HPDE6-E6E7 (cell line): ENCODE results near the gene FRZB.
"Not testable (repeated sequence)": the region's sequence is repeated elsewhere in the genome, so short reads cannot be mapped to it uniquely, and the experiment has no call there.

Experiments
- DNase-seq: peaks from one replicate; pipeline ENCODE4 v3.0.0; 2011; ENCODE audit warnings: missing footprints; ENCODE audit errors: extremely low spot score

The FRZB gene

GRCh38 chr2:182890773-182891378 lies 24.4 kb upstream of the FRZB start:
- no peak for DNase-seq

DNA sequence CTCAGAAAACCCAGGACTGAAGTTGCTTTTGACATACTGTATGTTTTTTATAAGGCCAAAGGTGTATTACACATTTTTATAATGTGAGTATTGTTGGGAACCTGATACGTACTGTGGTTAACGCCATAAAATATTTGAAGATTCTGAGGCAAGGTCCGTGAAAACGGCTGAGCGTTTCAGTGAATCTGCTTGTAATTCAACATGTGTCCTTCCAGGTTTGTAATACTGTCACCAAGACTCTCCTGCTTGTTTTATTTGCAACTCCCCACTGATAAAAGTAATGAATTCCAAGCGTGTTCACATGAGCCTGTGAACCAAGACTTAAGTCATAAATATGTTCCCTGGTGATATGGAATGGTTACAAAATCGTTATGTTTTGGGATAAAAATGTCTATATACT lies 23.9 kb upstream of the FRZB start:
- DNase-seq: no peak

- no peak for DNase-seq
Observed at GRCh38 chr2:182887753-182888415, 21.4 kb upstream of the FRZB start.

- DNase-seq: no peak
Observed at GRCh38 chr2:182887093-182887492, 20.7 kb upstream of the FRZB start.

DNA sequence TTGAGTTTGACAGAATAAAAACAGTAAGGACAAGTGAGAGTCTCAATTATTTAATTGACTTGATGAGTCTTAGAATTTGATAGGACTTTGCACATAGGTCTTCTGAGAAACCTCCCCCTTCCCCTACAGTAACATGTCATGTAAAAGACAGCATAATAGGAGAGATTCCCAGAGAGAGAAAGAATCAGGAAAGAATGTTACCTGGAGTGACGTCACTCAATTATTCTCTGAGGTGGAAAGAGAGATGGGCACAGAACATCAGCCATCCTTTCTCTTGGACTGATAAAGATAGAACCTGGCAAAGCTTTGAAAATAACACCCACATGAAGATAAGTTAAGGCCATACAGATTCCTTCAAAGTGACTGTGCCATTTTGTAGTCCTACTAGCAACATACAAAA lies 19.3 kb upstream of the FRZB start:
- no peak for DNase-seq

DNA sequence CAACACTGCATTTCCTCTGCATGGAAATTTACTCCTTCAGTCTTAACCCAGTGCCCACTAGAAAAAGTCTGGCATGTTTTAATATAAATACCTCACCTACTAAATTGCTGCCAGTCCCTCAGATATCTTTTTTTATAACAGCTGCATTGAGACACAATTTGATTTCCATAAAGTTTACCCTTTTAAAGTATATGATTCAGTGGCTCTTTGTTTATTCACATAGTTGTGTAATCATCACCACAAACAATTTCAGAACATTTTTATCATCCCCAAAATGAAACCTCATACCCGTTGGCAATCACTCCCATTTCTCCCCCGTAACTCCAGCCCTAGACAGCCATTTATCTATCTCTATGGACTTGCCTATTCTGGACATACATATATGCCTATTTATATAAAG lies 17.0 kb upstream of the FRZB start:
- no peak for DNase-seq

DNA sequence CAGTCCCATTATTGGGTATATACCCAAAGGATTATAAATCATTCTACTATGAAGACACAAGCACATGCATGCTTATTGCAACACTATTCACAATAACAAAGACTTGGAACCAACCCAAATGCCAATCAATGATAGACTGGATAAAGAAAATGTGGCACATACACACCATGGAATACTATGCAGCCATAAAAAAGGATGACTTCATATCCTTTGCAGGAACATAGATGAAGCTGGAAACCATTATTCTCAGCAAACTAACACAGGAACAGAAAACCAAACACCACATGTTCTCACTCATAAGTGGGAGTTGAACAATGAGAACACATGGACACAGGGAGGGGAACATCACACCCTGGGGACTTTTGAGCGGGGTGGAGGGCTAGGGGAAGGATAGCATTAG lies 13.7 kb upstream of the FRZB start:
- DNase-seq: not testable (repeated sequence)

GRCh38 chr2:182876653-182877052 lies 10.2 kb upstream of the FRZB start:
- not testable (repeated sequence) for DNase-seq

- DNase-seq: no peak
Observed at GRCh38 chr2:182870227-182870626, 3.8 kb upstream of the FRZB start.

DNA sequence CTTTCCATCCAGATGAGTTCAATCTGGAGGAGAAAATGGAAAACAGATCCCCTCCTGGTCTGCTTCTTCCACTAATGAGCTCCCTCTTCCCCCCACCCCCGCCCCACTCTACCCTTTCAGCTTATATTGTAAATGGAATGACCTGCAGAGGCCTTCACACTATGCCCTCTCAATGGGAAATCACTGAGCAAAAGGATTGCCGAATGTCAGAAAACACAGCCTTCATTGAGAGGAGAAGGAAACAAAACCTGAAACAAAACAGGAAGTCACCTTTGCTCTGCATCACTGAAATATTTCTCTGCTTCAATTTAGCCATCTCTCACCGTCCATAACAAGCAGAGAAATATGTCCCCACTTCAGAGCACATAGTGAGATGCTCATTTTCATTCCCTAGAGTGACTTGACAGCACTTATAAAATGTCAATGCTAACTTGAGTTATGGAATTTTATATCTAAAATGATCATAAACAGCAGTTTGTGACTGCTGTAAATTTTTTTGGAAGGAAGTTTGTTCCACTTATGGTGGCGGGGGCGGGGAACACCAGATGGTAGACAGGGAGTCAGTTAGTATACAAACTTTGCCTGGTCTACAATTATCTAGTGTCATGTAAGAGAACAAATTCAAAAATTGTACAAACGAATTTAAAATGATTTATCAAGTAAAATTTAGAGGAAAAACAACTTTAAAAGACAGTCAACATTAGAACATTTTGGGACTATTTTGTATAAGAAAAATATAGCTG lies 1.8 kb upstream of the FRZB start:
- DNase-seq: no peak

DNA sequence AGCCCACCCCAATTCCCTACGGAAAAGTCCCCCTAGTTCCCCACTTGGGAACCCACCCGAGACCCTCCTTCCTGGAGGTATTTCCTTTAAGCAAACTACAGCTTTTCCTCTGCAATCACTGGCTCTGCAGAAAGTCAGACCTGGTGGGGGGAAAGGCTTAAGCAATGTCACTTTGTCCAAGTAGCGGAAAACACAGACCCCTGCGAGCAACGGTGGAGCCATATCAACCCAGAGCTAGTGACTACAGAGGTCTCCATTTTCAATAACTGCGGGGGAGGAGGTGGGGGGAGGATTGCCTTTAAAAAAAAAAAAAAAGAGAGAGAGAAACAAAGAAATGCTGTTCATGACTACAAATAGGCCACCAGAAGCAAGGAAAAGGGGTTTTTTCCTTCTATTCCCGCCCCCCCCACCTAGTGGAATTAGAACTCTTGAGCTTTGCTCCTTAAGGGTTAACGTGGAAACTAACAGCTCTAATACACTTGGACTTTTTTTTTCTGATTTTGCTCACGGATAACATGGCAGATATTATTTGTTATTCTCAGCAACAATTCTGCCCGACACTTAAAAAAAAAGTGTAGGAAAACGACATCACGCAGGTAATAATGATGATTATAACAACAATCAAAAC lies 1.1 kb upstream of the FRZB start:
- DNase-seq: no peak

- DNase-seq: no peak
Observed at GRCh38 chr2:182866095-182866460, 359 bp downstream of the FRZB start.

GRCh38 chr2:182864949-182865570 lies 1.4 kb downstream of the FRZB start:
- DNase-seq: no peak

DNA sequence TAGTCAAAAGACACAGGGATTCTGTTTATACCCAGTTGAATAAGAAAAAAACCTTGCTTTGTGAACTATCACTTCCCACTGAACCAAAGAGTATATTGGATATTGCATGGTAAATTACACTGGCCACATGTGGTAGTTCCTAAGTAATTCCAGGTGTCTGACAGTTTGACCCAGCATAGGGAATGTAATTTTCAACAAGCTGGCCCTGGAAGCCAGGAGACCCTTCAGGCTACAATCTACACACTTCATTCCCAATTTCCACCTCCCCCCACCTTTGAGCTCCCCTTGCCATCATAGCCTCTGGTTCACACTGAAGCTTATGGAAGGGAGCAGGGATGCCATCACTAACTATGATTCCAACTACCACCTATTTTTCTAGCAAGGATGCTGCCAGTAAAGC lies 2.8 kb downstream of the FRZB start:
- DNase-seq: no peak

DNA sequence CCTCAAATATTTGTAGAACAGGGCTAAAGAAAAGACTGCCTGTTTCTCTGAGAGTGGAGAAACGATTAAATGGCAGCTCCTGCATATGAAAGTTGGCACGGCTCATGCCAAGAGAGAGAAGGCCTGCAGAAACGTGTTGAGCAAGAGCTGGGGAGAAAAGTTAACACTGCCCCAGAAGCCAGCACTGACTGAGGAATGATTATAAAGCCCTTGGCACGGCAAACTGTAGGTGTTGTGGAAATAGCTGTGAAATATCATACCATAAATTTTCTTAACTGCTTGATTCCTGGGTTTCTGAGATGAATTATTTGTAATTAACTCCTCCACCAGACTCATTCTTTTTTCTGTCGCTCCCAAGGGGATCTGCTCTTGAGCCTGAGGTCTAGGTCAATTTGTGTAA lies 4.3 kb downstream of the FRZB start:
- no peak for DNase-seq

GRCh38 chr2:182860858-182861257 lies 5.6 kb downstream of the FRZB start:
- no peak for DNase-seq

DNA sequence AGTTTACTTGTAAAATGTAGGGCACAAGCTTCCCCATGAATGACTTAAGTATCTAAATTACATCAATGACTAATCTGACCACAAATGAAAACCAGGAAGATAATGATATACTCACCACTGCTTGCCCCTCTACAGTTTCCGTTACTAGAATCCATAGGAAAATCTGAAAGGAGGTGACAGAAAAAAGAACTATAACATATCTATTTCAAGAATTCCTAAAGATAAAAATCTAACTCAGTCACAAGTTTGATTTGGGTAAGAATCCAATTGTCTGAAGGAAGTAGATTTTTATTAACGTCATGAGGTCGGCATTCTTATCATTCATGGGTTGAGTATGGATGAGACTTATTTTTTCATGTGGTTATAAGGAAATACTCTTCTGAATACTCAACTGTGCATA lies 7.8 kb downstream of the FRZB start:
- DNase-seq: no peak

DNA sequence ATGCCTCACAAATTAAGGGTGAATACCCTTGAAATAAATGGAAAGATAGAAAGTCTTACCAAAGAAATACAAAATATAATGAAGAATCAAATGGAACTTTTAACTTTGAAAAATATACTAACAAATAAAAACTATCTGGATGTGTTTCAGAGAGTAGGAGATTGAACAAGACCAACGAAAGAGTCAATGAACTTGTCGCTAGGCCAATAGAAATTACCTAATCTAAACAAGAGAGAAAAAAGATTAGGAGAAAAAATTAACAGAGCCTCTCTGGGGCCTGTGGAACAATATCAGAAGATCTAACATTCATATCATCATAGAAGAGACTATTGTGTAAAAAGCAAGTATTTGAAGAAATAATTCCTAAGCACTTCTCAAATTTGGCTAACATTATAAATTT lies 11.1 kb downstream of the FRZB start:
- DNase-seq: no peak

DNA sequence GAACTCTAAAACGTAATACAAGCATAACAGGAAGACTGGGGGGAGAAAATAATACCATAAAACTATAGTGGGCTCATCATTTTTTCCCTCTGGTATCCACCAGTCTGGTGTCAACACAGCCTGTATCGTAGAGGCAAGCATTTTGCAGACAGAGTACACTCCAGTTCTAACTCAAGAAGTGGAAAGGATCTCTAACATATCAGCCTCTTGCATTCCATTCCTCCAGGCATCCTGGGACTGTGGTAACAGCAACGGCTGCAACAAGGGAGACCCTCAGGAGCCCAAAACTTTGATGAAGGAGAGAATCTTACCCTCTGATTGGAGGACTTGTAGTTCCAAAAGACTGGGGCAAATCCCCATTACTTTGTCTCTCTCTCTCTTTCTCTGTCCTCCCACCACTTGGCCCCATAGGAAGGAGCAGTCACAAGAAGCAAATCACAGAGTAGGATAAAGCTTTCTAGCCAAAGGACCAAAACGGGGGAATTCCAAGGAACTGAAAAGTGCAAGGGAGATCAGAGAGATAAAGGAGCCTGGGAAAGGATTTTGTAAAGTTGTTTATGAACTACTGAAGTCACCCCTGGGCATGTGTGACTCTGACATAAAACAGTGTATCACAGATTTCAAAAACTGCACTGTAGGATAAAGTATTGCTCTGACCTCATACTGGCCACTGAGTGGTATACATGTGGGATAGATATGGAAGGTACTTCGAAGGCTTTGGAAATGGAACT lies 11.9 kb downstream of the FRZB start:
- no peak for DNase-seq

- DNase-seq: no peak
Observed at GRCh38 chr2:182852801-182853200, 13.6 kb downstream of the FRZB start.

DNA sequence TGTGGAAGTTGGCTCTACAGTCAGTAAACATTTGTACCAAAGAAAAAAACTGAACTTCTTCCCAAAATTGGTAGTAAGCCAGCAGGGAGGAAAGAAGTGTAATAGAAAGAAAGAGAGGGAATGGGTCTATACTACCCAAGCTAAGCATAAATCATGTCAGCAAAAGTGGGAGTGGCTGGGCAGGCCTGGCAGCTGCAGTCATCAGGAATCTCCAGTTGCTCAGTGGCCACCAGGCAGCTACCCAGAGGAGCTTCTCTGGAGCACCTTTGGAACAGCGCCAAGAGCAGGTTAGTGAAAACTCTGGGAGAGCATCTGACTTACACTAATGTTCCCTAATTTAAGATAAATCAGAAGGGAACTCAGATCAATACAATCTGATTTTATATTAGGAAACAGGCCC lies 14.3 kb downstream of the FRZB start:
- no peak for DNase-seq
